Measurements from ENCODE around the gene RASA3.
A peak's percentile ranks its signal among the peaks of the same experiment; 100 is the strongest.

RASA3 gene

DNA sequence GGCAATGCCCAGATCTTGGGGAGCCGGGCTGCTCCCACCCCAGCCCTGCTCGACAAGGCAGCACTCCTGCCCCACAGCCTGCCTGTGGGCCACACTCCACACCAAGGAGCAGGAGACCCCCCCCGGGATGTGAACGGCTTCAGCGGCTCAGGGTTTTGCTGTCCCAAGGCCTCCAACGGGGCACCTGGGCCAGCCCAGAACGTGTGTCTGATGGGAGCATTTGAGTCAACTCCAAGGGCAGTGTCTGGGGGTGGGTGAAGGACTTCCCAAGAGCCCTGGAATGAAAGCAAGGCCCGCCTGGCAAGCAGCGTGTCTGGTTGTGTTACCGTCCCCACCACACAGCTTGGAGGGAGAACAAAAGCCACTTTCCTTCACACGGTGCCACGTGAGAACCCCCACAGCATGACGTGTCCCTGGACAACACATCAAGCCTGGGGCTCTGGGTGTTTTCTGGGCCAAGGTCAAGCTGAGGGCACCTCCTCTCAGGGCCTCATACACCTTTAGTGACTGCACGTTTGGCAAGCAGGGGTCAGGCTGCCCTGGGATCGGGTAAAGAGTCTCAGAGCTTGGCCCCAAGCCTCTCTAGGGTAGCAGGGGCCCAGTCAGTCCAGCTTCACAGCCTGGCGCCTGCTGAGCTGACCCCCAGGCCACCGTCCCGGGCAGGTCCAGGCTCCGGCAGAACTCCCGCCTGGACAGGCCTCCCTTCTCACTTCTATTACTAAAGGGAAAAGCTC, 164.5 kb downstream of the RASA3 start:
- H3K36me3 Mint-ChIP-seq = peaks cover 27% of the 10 kb centered on the region
- H3K4me3 Mint-ChIP-seq = no peak overlapping the region
- H3K4me1 Mint-ChIP-seq = no peaks in the 10 kb centered on the region
- no peaks in the 10 kb centered on the region for H3K27me3 Mint-ChIP-seq
- no peak overlapping the region for H3K27ac Mint-ChIP-seq
- H3K9me3 Mint-ChIP-seq = no peaks in the 10 kb centered on the region
- CTCF ChIA-PET = no interaction called here
- no peak for DNase-seq

DNA sequence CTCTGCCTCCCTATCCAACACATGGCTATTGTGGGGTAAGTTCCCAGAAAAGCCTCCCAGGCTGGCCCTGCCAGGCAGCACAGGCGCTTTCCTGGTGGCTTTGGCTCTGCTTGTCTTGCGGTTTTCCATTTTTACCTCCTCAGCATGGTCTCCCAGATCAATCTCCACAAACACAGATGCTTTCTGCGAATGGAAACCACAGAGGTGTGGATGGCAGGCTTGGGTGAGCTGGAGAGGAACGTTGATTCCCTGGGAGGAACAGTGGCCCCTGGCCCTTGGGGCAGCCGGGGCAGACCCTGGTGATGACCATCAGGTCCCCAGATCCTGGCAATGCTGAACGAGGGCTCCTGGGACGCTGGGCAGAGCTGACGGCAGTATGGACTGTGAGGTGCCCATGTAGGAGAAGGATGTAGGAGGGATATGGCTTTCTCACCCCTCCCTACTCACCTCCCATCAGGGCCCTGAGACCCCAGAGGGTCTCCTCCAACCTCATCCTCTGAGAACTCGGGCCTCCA, 165.2 kb downstream of the RASA3 start:
- Mint-ChIP-seq H3K27me3 (no peaks in the 10 kb centered on the region), H3K9me3 (no peaks in the 10 kb centered on the region), H3K4me1 (no peaks in the 10 kb centered on the region)

DNA sequence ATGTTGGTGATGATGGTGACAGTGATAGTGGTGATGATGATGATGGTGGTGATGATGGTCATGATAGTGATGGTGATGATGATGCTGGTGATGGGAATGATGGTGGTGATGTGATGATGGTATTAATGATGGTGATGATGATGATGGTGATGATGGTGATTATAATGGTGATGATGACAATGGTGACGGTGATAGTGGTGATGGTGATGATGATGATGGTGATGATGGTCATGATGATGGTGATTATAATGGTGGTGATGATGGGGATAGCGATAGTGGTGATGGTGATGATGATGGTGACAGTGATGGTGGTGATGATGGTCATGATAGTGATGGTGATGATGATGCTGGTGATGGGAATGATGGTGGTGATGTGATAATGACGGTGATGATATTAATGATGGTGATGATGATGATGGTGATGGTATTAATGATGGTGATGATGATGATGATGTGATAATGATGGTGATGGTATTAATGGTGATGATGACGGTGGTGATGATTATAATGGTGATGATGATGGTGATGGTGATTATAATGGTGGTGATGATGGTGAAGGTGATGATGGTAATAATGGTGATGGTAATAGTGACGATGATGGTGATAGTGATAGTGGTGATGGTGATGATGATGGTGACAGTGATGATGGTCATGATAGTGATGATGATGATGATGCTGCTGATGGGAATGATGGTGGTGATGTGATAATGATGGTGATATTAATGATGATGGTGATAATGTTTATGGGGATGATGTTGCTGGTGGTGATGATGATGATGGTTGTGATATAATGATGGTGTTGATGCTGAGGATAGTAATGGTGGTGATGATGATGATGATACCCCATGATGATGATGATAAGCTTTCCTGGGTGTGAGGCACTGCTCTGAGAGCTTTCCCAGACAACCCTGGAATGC, 166.2 kb downstream of the RASA3 start:
- no peak overlapping the region for H3K4me3 Mint-ChIP-seq
- peaks cover 27% of the 10 kb centered on the region for H3K36me3 Mint-ChIP-seq
- H3K9me3 Mint-ChIP-seq = peaks cover 5% of the 10 kb centered on the region
- no peak for DNase-seq
- no peak overlapping the region for H3K27ac Mint-ChIP-seq
- H3K4me1 Mint-ChIP-seq = no peaks in the 10 kb centered on the region
- H3K27me3 Mint-ChIP-seq = no peaks in the 10 kb centered on the region
- CTCF ChIA-PET = no interaction called here

More for the DNA sequence above, 165.2 kb downstream of the RASA3 start:
- H3K27ac Mint-ChIP-seq = no peak overlapping the region
- H3K36me3 Mint-ChIP-seq = peaks cover 29% of the 10 kb centered on the region
- CTCF ChIA-PET = interaction anchor here (0.5 kb wide), 1 partner anchor 147 kb away, joined by 3 read pairs; no protein-coding TSS in a partner anchor
- DNase-seq = no peak
- H3K4me3 Mint-ChIP-seq = no peak overlapping the region

DNA sequence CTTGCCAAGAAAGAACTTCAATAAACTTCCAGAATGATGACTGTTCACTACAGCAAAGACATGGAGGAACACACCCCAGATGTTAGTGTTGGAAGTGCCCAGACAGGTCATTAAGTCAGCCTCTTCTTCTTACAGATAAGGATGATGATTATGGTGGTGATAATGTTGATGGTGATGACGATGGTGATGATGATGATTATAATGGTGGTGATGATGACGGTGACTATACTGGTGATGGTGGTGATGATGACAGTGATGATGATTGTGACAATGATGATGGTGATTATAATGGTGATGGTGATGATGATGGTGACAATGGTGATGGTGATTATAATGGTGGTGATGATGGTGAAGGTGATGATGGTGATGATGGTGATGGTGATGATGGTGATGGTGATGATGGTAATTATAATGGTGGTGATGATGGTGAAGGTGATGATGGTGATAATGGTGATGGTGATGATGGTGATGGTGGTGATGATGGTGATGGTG, 167.0 kb downstream of the RASA3 start:
- no peak for DNase-seq
- CTCF ChIA-PET = no interaction called here
- Mint-ChIP-seq H3K36me3 (peaks cover 25% of the 10 kb centered on the region), H3K27ac (no peak overlapping the region), H3K4me1 (no peaks in the 10 kb centered on the region), H3K4me3 (no peak overlapping the region), H3K27me3 (no peaks in the 10 kb centered on the region), H3K9me3 (peaks cover 7% of the 10 kb centered on the region)

DNA sequence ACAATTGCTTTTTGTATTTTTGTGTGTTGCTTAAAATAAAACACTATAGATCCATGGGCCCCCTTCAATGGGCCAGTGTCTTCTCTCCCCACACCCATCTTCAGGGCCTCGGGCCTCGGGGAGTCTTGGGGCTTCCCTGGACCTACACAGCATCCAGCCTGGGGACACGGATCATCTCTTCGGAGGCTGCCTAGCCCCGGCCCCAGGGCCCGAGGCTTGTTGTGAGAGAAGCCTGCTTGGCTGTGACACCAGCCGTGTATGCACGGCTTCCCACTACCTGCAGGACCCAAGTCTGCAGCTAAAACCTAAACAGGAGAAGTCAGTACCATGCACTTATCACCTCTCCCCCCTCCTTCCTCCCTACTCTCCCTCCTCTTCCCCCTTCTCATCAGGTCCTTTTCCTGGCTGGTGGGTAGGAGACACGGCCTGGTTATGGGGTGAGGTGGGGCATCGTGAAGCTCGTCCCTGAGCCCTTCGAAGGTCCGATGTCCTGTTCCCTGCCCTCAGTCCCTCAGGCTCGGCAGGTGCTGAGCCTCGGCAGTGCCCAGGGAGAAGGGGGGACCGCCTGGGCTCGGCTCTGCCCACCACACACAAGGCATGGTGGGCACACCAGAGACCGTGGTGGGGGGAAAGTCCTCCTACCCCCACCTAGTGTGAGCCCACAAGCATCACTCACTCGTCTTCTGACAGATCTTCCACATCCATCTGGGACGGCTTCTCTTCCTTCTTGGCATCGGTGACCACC, 168.0 kb downstream of the RASA3 start:
- H3K4me3 Mint-ChIP-seq = no peak overlapping the region
- peaks cover 26% of the 10 kb centered on the region for H3K36me3 Mint-ChIP-seq
- peaks cover 14% of the 10 kb centered on the region for H3K9me3 Mint-ChIP-seq
- no peaks in the 10 kb centered on the region for H3K4me1 Mint-ChIP-seq
- CTCF ChIA-PET = no interaction called here
- no peaks in the 10 kb centered on the region for H3K27me3 Mint-ChIP-seq
- DNase-seq = no peak
- H3K27ac Mint-ChIP-seq = no peak overlapping the region

DNA sequence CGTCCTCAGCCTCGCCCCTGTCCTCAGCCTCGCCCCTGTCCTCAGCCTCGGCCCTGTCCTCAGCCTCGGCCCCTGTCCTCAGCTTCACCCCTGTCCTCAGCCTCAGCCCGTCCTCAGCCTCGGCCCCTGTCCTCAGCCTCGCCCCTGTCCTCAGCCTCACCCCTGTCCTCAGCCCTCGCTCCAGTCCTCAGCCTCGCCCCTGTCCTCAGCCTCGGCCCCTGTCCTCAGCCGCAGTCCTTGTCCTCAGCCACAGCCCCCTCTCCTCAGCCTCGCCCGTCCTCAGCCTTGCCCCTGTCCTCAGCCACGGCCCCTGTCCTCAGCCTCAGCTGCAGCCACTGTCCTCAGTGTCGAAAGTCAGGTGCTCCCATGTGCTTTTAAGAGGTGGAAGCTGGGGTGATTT, 169.0 kb downstream of the RASA3 start:
- Mint-ChIP-seq H3K36me3 (peaks cover 25% of the 10 kb centered on the region), H3K4me1 (no peaks in the 10 kb centered on the region), H3K27ac (no peak overlapping the region), H3K9me3 (peaks cover 23% of the 10 kb centered on the region), H3K4me3 (no peak overlapping the region), H3K27me3 (no peaks in the 10 kb centered on the region)
- CTCF ChIA-PET = no interaction called here
- DNase-seq = no peak

DNA sequence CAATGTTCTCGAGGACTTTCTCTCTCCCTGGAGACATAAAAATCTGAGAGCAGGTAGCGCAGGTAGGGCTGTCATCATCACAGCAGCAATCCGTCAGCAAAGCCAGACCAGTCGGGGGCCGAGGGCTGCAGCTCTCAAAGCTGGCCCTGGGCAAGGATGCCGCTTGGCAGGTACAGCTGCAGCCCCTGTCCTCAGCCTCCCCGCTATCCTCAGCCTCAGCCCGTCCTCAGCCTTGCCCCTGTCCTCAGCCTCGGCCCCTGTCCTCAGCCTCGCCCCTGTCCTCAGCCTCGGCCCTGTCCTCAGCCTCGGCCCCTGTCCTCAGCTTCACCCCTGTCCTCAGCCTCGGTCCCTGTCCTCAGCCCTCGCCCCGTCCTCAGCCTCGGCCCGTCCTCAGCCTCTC, 169.4 kb downstream of the RASA3 start:
- DNase-seq = no peak
- H3K4me3 Mint-ChIP-seq = no peak overlapping the region
- H3K27ac Mint-ChIP-seq = no peak overlapping the region
- peaks cover 27% of the 10 kb centered on the region for H3K9me3 Mint-ChIP-seq
- H3K27me3 Mint-ChIP-seq = no peaks in the 10 kb centered on the region
- peaks cover 27% of the 10 kb centered on the region for H3K36me3 Mint-ChIP-seq
- CTCF ChIA-PET = no interaction called here
- H3K4me1 Mint-ChIP-seq = no peaks in the 10 kb centered on the region

DNA sequence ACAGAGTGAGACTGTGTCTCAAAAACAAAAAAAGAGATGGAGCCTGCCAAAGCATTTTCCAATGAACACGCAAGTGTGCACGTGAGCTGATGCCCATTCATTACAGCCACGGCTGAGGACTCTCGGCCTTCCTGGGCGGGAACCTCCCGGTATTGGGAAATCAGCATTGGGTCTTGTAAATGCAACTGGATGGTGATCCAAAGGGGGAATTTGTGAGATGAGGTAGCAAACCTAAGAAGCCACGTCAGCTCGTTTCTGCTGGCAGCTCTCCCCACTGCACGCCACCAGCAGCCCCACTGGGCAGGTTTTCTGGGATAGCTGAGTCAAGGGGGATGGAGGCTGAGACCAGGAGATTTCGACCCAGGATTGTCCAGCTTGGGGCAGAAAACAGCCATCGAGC, 170.0 kb downstream of the RASA3 start:
- no peak for DNase-seq
- H3K9me3 Mint-ChIP-seq = peaks cover 33% of the 10 kb centered on the region
- H3K27me3 Mint-ChIP-seq = no peaks in the 10 kb centered on the region
- CTCF ChIA-PET = no interaction called here
- no peak overlapping the region for H3K4me3 Mint-ChIP-seq
- peak overlapping the region; percentile 8 for H3K27ac Mint-ChIP-seq
- no peaks in the 10 kb centered on the region for H3K4me1 Mint-ChIP-seq
- peaks cover 33% of the 10 kb centered on the region for H3K36me3 Mint-ChIP-seq

DNA sequence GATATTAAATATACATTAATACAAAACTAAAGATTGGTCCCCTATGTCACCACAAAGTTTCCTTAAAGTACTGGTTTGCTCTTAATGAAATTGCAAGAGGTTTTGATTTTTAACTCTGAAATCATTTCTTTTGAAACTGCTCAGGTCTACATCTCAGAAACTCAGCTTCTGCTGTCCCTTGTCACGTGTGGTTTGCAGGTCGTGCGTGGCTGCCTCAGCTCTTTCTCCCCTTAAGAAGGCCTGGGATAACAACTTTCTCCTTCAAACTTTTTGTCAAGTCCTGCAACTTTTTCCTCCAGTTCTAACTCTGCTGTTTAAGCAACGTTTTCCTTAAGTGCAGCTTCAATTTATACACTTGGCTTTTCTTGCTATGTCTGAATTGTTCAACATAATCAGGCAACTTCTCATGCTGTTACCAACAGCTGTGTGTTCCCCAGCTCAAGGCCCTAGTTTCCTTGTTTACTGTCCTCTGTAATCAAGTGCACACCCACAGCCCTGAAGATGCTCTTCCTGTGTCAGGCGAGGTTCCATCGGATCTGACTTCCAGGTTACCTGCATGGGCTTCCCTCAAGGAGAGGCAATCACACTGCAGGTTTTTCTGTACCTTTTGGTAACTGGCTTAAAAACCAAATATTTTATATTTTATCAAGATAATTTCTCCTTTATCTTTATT, 172.0 kb downstream of the RASA3 start:
- CTCF ChIA-PET = no interaction called here
- H3K27ac Mint-ChIP-seq = no peak overlapping the region
- no peak overlapping the region for H3K4me3 Mint-ChIP-seq

DNA sequence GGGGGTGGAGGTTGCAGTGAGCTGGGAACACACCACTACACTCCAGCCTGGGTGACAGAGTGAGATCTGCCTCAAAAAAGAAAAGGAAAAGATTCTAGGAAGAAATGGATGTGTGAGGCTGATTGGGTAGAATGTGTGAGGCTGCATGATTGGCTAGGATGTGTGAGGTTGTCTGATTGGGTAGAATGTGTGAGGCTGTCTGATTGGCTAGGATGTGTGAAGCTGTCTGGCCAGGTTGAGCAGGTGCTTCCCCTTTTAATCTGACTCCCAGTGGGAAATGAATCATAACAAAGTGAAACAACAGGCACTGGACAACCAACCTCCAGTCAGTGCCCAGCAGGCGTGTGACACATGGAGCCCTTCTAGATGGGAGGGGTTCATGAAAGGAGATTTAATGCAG, 173.2 kb downstream of the RASA3 start:
- H3K27me3 Mint-ChIP-seq = no peaks in the 10 kb centered on the region
- H3K27ac Mint-ChIP-seq = no peak overlapping the region
- H3K4me1 Mint-ChIP-seq = no peaks in the 10 kb centered on the region
- H3K36me3 Mint-ChIP-seq = peaks cover 61% of the 10 kb centered on the region
- CTCF ChIA-PET = no interaction called here
- DNase-seq = no peak
- H3K9me3 Mint-ChIP-seq = peaks cover 39% of the 10 kb centered on the region
- H3K4me3 Mint-ChIP-seq = no peak overlapping the region

More for the DNA sequence above, 172.0 kb downstream of the RASA3 start:
- no peaks in the 10 kb centered on the region for H3K27me3 Mint-ChIP-seq
- no peaks in the 10 kb centered on the region for H3K4me1 Mint-ChIP-seq
- DNase-seq = no peak
- H3K9me3 Mint-ChIP-seq = peaks cover 39% of the 10 kb centered on the region
- peaks cover 50% of the 10 kb centered on the region for H3K36me3 Mint-ChIP-seq

DNA sequence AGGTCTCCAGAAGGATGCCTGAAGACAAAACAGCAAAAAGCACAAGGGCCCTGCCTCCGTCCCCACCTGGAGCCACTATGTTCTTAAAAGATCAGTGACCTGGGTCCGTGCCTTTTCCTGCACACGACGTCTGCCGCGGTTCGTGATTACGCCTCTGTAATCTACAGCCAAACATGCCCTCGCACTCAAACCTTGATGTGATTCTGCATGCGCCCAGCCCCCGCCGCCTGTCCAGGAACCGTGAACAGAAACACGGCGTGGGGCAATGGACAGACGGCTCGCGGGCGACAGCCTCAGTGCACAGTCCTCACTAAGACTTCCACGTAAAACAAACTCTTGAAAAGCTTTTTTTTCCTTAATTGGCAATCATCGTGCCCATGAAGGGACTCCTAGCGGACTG, 174.1 kb downstream of the RASA3 start:
- Mint-ChIP-seq H3K27me3 (no peaks in the 10 kb centered on the region), H3K4me1 (no peaks in the 10 kb centered on the region), H3K27ac (no peak overlapping the region), H3K36me3 (peaks cover 64% of the 10 kb centered on the region), H3K4me3 (no peak overlapping the region), H3K9me3 (peaks cover 39% of the 10 kb centered on the region)
- DNase-seq = no peak
- CTCF ChIA-PET = no interaction called here

DNA sequence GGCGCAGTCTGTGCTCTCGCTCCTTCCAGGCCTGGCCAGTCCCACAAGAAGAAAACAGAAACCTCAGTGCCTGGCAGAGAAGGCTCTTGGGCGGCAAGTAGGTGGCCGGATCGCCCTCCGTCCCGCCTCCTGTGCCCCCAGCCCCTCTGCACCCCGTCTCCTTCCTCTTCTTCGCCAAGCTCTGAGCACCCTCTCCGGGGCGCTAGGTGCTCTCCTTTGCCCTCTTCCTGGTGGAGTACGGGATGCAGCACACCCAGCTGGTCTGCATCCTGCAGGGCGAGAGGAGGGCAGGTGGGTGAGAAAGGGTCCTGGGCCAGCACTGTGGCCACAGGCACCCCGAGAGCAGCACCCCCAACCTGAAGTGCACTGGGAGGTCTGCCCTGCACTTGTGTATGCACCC, 175.9 kb downstream of the RASA3 start:
- CTCF ChIA-PET = no interaction called here
- Mint-ChIP-seq H3K4me3 (no peak overlapping the region), H3K27me3 (no peaks in the 10 kb centered on the region), H3K9me3 (peaks cover 36% of the 10 kb centered on the region), H3K27ac (no peak overlapping the region), H3K36me3 (peaks cover 58% of the 10 kb centered on the region), H3K4me1 (peaks cover 3% of the 10 kb centered on the region)
- no peak for DNase-seq

DNA sequence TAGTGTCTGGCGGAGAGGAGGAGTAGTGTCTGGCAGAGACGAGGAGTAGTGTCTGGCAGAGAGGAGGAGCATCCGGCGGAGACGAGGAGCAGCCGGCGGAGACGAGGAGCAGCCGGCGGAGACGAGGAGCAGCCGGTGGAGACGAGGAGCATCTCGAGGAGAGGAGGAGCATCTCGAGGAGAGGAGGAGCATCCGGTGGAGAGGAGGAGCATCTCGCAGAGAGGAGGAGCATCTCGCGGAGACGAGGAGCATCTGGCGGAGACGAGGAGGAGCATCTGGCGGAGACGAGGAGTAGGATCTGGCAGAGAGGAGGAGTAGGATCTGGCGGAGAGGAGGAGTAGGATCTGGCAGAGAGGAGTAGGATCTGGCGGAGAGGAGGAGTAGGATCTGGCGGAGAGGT, 176.7 kb downstream of the RASA3 start:
- peaks cover 34% of the 10 kb centered on the region for H3K9me3 Mint-ChIP-seq
- no peak overlapping the region for H3K4me3 Mint-ChIP-seq
- no peaks in the 10 kb centered on the region for H3K27me3 Mint-ChIP-seq
- H3K36me3 Mint-ChIP-seq = peaks cover 56% of the 10 kb centered on the region
- CTCF ChIA-PET = no interaction called here
- H3K27ac Mint-ChIP-seq = no peak overlapping the region
- H3K4me1 Mint-ChIP-seq = peaks cover 5% of the 10 kb centered on the region
- no peak for DNase-seq

DNA sequence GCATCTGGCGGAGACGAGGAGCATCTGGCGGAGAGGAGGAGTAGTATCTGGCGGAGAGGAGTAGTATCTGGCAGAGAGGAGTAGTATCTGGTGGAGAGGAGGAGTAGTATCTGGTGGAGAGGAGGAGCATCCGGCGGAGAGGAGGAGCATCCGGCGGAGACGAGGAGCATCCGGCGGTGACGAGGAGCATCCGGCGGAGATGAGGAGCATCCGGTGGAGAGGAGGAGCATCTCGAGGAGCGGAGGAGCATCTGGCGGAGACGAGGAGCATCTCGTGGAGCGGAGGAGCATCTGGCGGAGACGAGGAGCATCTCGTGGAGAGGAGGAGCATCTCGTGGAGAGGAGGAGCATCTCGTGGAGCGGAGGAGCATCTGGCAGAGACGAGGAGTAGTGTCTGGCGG, 177.2 kb downstream of the RASA3 start:
- H3K27me3 Mint-ChIP-seq = no peaks in the 10 kb centered on the region
- CTCF ChIA-PET = no interaction called here
- peaks cover 5% of the 10 kb centered on the region for H3K4me1 Mint-ChIP-seq
- no peak overlapping the region for H3K4me3 Mint-ChIP-seq
- H3K27ac Mint-ChIP-seq = no peak overlapping the region
- H3K36me3 Mint-ChIP-seq = peaks cover 53% of the 10 kb centered on the region
- DNase-seq = no peak
- H3K9me3 Mint-ChIP-seq = peaks cover 30% of the 10 kb centered on the region

Measured in activated naive CD4-positive, alpha-beta T cell treated with anti-CD3 and anti-CD28 coated beads, Interleukin-2, amount 10 ng/mL, durations not matched to agents 7 days and 5 days (primary cell).